H1 (cell line): ENCODE measurements around the gene FA2H. TPM values are rescaled to one million over a fixed set of nuclear protein-coding genes. Genes with fewer than 3 reads are reported as not detected.

ENCODE experiments used
- BACH1 ChIP-seq: IDR thresholded peaks from 2 replicates; pipeline ENCODE4 v1.6.1; 2012; ENCODE audit warnings: low read length, improper control_type of control experiment
- BCL11A ChIP-seq, 2 experiments: IDR thresholded peaks; one replicate each; pipeline ENCODE4 v1.6.1; 2011; ENCODE audit warnings: low read depth in 2 of 2, low read length in 2 of 2, mild to moderate bottlenecking in 2 of 2
- E2F6 ChIP-seq: IDR thresholded peaks from 2 replicates; pipeline ENCODE4 v1.6.1; 2012; ENCODE audit warnings: inconsistent platforms
- MAFK ChIP-seq: IDR thresholded peaks from 2 replicates; pipeline ENCODE4 v1.6.1; 2012; ENCODE audit warnings: low read depth, mild to moderate bottlenecking, improper control_type of control experiment, low read length
- SIRT6 ChIP-seq: IDR thresholded peaks from one replicate; pipeline ENCODE4 v1.7.1; 2012; ENCODE audit warnings: low read length, inconsistent platforms
- polyA plus RNA-seq, 7 experiments: library from polyadenylated mRNA; depleted of rRNA in 3 of 7; stranded (reverse) in 5 of 7; unstranded in 2 of 7; fragments of >200 nt in 5 of 7; fragments of 200-250 nt in 2 of 7; gene quantifications; 1 replicate in 5 of 7; 2 replicates in 1 of 7; 4 replicates in 1 of 7; pipeline versions ENCODE4 v1.2.1 to v1.2.3, GENCODE V29; 2011 to 2013; ENCODE audit warnings: missing spikeins in 2 of 7, mixed read lengths in 2 of 7
- total RNA-seq: library from RNA; stranded (reverse); fragmentation: NEBNext Ultra II Directional; extraction: Animal tissue kit (Norgen Biotek cat#: 25700); gene quantifications from 2 replicates; pipeline ENCODE4 v1.2.1, GENCODE V29; 2021

FA2H gene
- total and polyA plus RNA-seq, 2 of the 8 experiments (the other 6 are each of a cell fraction or from before 2014, with no cell fraction given), result 2.1 to 2.5 TPM

DNA sequence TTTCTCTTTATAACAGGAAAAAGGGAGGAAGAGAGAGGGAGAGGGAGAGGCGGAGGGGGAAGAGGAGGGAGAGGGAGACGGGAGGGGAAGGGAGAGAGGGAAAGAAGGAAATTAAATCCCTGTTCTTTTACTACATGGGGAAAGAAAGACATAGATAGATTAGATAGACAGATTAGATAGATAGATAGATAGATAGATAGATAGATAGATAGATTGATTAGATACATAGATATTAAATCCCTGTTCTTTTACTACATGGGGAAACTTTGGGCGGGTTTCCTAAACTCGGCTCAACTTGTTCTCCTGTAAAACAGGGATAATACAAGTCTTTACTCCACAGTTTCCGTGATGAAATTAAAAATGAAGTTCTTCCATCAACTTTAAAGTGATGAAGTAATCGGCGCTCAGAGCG, 108.6 kb downstream of the FA2H start (continued):
- TF ChIP-seq BACH1, result no peak
- no peak for TF ChIP-seq MAFK
- TF ChIP-seq SIRT6, result no peak
- TF ChIP-seq BCL11A (IDR thresholded peaks at IDR 0.05; ENCODE audit: low read depth in 2 of 2, low read length in 2 of 2), result no peak
- TF ChIP-seq E2F6, result no peak

Other genes starting within 250 kb of the FA2H start
- gene GLG1, start 167.7 kb downstream of the FA2H start, total RNA-seq, result 137 and 139 TPM in 2 replicates
- 51.6 and 53.4 TPM in 2 replicates for gene GLG1, start 167.7 kb downstream of the FA2H start, polyA plus RNA-seq (2011; rRNA removed)
- 114 and 123 TPM in 2 replicates for gene RFWD3, start 107.9 kb downstream of the FA2H start, total RNA-seq
- 56.9 and 67.1 TPM in 2 replicates for gene RFWD3, start 107.9 kb downstream of the FA2H start, polyA plus RNA-seq (2011; rRNA removed)
- gene MLKL, start 74.0 kb downstream of the FA2H start, total RNA-seq, result 1.6 and 2.3 TPM in 2 replicates
- gene MLKL, start 74.0 kb downstream of the FA2H start, polyA plus RNA-seq (2011; rRNA removed), result 1.5 and 2.1 TPM in 2 replicates
- 107 and 124 TPM in 2 replicates for gene WDR59, start 210.3 kb upstream of the FA2H start, total RNA-seq
- gene WDR59, start 210.3 kb upstream of the FA2H start, polyA plus RNA-seq (2011; rRNA removed), result 84.2 and 106 TPM in 2 replicates
- gene ZNRF1, start 224.2 kb upstream of the FA2H start, total RNA-seq, result 48.0 and 52.9 TPM in 2 replicates
- 33.5 and 42.5 TPM in 2 replicates for gene ZNRF1, start 224.2 kb upstream of the FA2H start, polyA plus RNA-seq (2011; rRNA removed)